Osteocyte (in vitro differentiated cells): ENCODE results near the gene MTX3. TPM values are rescaled to one million over a fixed set of nuclear protein-coding genes. Genes with fewer than 3 reads are reported as not detected.

Source experiments
- DNase-seq: peaks from one replicate; pipeline ENCODE4 v3.0.0; 2021; ENCODE audit warnings: mixed read lengths; ENCODE audit not compliant: unreplicated experiment; ENCODE audit errors: extremely low spot score
- H3K27ac Mint-ChIP-seq: one replicate; pipeline ENCODE4 v1.8.0; 2021; ENCODE audit warnings: mild to moderate bottlenecking, mixed read lengths; ENCODE audit not compliant: unreplicated experiment
- H3K27me3 Mint-ChIP-seq: one replicate; pipeline ENCODE4 v1.8.0; 2021; ENCODE audit warnings: mixed read lengths; ENCODE audit not compliant: unreplicated experiment
- H3K36me3 Mint-ChIP-seq: one replicate; pipeline ENCODE4 v1.8.0; 2021; ENCODE audit warnings: mixed read lengths; ENCODE audit not compliant: unreplicated experiment
- H3K4me1 Mint-ChIP-seq: one replicate; pipeline ENCODE4 v1.8.0; 2021; ENCODE audit warnings: mixed read lengths; ENCODE audit not compliant: unreplicated experiment
- H3K4me3 Mint-ChIP-seq: one replicate; pipeline ENCODE4 v1.8.0; 2021; ENCODE audit warnings: mild to moderate bottlenecking, moderate library complexity, mixed read lengths; ENCODE audit not compliant: unreplicated experiment
- H3K9me3 Mint-ChIP-seq: one replicate; pipeline ENCODE4 v1.8.0; 2021; ENCODE audit warnings: mixed read lengths; ENCODE audit not compliant: unreplicated experiment
- CTCF ChIP-seq: fragments of 200-600 bp; sonication (generic); IDR thresholded peaks from 2 replicates; pipeline ENCODE4 v1.5.0; 2021; ENCODE audit warnings: antibody characterized with exemption, mild to moderate bottlenecking, moderate library complexity
- total RNA-seq: library from RNA; stranded (reverse); gene quantifications from 2 replicates; pipeline ENCODE4 v1.2.1, GENCODE V29; 2021

Gene MTX3
- total RNA-seq, 1 donor from 2014 or later: 12.7 TPM

GRCh38 chr5:79931409-79931808 lies 59.7 kb downstream of the MTX3 start:
- Mint-ChIP-seq H3K9me3 (no peaks in the 10 kb centered on the region), H3K4me3 (no peak overlapping the region), H3K27me3 (peaks cover 12% of the 10 kb centered on the region), H3K27ac (no peak overlapping the region), H3K4me1 (no peaks in the 10 kb centered on the region), H3K36me3 (no peaks in the 10 kb centered on the region)
- no peak for TF ChIP-seq CTCF
- DNase-seq: no peak

- Mint-ChIP-seq H3K9me3 (no peaks in the 10 kb centered on the region), H3K4me3 (no peak overlapping the region), H3K36me3 (no peaks in the 10 kb centered on the region), H3K27ac (no peak overlapping the region), H3K4me1 (no peaks in the 10 kb centered on the region), H3K27me3 (peaks cover 19% of the 10 kb centered on the region)
- no peak for DNase-seq
- TF ChIP-seq CTCF: no peak
Observed at GRCh38 chr5:79929095-79929494, 62.0 kb downstream of the MTX3 start.

Other genes with a start within 250 kb of the MTX3 start
- 1.4 and 1.5 TPM in 2 replicates for gene THBS4, start 44.1 kb upstream of the MTX3 start, total RNA-seq